Stimulated activated memory B cell treated with anti-CD40 and anti-IgM and Interleukin-4, amounts not matched to agents 10 μg/mL and 1 μg/mL and 100 μg/mL, for 72 hours (primary cell): ENCODE measurements around the gene CWH43.
"Not testable (repeated sequence)": the region's sequence is repeated elsewhere in the genome, so short reads cannot be mapped to it uniquely, and the experiment has no call there.

Source experiments
- ATAC-seq: fragments of 150-1000 bp; cut with Tn5 transposase; 2 replicates; pipeline ENCODE4 v1.10.0; 2021
- H3K27ac Mint-ChIP-seq: one replicate; pipeline ENCODE4 v1.8.0; 2022; ENCODE audit warnings: mild to moderate bottlenecking, mixed read lengths
- H3K27me3 Mint-ChIP-seq: one replicate; pipeline ENCODE4 v1.8.0; 2022; ENCODE audit warnings: mixed read lengths
- H3K36me3 Mint-ChIP-seq: one replicate; pipeline ENCODE4 v1.8.0; 2022; ENCODE audit warnings: mixed read lengths
- H3K4me1 Mint-ChIP-seq: one replicate; pipeline ENCODE4 v1.8.0; 2022; ENCODE audit warnings: mixed read lengths
- H3K4me3 Mint-ChIP-seq: one replicate; pipeline ENCODE4 v1.8.0; 2022; ENCODE audit warnings: mild to moderate bottlenecking, moderate library complexity, mixed read lengths
- H3K9me3 Mint-ChIP-seq: one replicate; pipeline ENCODE4 v1.8.0; 2022; ENCODE audit warnings: mixed read lengths

CWH43 gene

GRCh38 chr4:49000806-49001205, 14.7 kb downstream of the CWH43 start:
- no peak overlapping the region for H3K4me3 Mint-ChIP-seq
- H3K27me3 Mint-ChIP-seq = peaks cover 18% of the 10 kb centered on the region
- no peak for ATAC-seq
- no peaks in the 10 kb centered on the region for H3K4me1 Mint-ChIP-seq
- no peak overlapping the region for H3K27ac Mint-ChIP-seq
- H3K36me3 Mint-ChIP-seq = no peaks in the 10 kb centered on the region
- peaks cover 2% of the 10 kb centered on the region for H3K9me3 Mint-ChIP-seq

DNA sequence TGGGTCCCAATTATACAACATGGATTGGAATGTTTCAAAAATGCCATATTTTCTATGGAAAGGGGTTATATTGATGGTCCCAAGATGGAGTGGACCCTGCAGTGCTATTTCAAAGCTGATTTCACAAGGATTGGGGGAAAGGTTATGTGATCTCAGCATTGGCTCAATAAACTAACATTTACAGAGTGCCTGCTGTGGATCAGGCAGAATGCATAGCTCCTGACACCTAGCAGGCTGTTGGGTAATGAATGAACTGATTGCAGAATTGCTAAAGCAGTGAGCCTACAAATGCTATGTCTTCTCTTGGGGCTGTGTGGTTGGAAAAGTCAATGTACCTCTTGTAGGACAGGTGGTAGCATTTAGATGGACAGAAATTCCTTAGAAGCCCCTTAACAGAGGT, 16.9 kb downstream of the CWH43 start:
- Mint-ChIP-seq H3K4me3 (no peak overlapping the region), H3K27me3 (peaks cover 18% of the 10 kb centered on the region), H3K36me3 (no peaks in the 10 kb centered on the region), H3K4me1 (no peaks in the 10 kb centered on the region), H3K27ac (no peak overlapping the region), H3K9me3 (peaks cover 3% of the 10 kb centered on the region)
- ATAC-seq = no peak

DNA sequence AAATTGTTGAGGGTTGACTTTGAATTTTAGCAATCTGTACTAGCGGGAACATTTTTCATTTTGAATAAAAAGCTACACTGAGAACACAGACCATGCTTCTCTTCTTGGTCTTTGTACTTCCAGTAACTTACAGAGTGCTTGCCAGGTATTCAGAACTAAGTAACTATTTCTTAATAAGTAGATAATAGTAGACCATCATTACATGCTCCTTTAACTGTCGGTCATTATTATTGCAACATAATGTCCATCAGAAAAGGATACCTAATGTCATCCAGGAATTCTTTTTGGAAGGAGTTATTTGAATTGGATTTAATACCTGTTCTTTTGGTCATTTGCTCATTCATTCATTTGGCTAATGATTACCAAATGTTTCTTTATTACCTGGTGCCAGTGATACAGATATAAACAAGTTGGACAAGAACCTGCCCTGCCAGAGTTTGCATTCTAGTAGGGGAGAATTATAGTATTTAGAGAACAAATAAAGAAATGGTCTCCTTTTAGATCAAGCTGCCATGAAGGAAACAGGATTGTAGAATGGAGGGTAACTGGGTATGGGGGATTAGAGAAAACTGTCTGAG, 32.7 kb downstream of the CWH43 start:
- Mint-ChIP-seq H3K4me1 (no peaks in the 10 kb centered on the region), H3K9me3 (peaks cover 14% of the 10 kb centered on the region)

DNA sequence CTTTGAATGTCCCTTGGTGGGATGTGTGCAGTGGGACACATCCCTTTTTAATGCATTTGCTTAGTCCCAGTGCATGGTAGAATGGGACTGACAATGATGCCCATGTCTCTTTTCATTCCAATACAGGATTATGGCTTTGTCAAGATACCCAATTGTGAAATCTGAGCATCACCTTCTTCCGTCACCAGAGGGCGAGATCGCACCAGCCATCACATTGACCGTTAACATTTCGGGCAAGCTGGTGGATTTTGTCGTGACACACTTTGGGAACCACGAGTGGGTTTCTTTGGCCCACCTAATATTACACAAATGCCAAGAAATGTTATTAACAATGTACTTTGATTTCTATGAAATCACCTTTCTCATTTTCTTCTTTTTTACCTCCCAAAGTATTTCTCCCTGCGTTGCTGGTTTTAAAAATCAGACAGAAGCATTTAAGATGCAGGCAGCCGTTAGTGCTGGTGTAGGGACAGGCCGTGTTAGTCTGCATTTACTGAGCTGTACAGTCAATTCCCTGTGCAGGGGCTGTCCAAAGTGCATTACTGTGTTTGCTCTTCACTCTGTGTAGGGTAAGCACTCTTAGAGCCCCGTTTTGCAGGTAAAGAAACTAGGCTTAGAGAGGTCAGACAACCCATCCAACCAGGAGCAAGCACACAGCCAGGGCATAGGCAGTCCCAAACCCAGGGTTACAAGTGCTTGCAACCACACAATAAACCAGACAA, 46.5 kb downstream of the CWH43 start:
- no peaks in the 10 kb centered on the region for H3K9me3 Mint-ChIP-seq
- H3K4me1 Mint-ChIP-seq = no peaks in the 10 kb centered on the region
- no peak for ATAC-seq
- no peak overlapping the region for H3K4me3 Mint-ChIP-seq
- H3K36me3 Mint-ChIP-seq = no peaks in the 10 kb centered on the region
- peaks cover 24% of the 10 kb centered on the region for H3K27me3 Mint-ChIP-seq
- no peak overlapping the region for H3K27ac Mint-ChIP-seq

More for the DNA sequence above, 32.7 kb downstream of the CWH43 start:
- H3K4me3 Mint-ChIP-seq = no peak overlapping the region
- H3K36me3 Mint-ChIP-seq = no peaks in the 10 kb centered on the region
- ATAC-seq = no peak
- H3K27ac Mint-ChIP-seq = no peak overlapping the region
- no peaks in the 10 kb centered on the region for H3K27me3 Mint-ChIP-seq

- H3K36me3 Mint-ChIP-seq = no peaks in the 10 kb centered on the region
- no peaks in the 10 kb centered on the region for H3K9me3 Mint-ChIP-seq
- peaks cover 4% of the 10 kb centered on the region for H3K27me3 Mint-ChIP-seq
- no peak overlapping the region for H3K4me3 Mint-ChIP-seq
- ATAC-seq = no peak
- no peaks in the 10 kb centered on the region for H3K4me1 Mint-ChIP-seq
- no peak overlapping the region for H3K27ac Mint-ChIP-seq
These were observed 50.5 kb downstream of the CWH43 start for GRCh38 chr4:49036528-49036927.

GRCh38 chr4:49044270-49044669, 58.2 kb downstream of the CWH43 start:
- H3K4me3 Mint-ChIP-seq = no peak overlapping the region
- H3K4me1 Mint-ChIP-seq = no peaks in the 10 kb centered on the region
- H3K27ac Mint-ChIP-seq = no peak overlapping the region
- H3K36me3 Mint-ChIP-seq = no peaks in the 10 kb centered on the region
- H3K27me3 Mint-ChIP-seq = no peaks in the 10 kb centered on the region
- peaks cover 5% of the 10 kb centered on the region for H3K9me3 Mint-ChIP-seq
- no peak for ATAC-seq

- Mint-ChIP-seq H3K27ac (no peak overlapping the region), H3K36me3 (peaks cover 6% of the 10 kb centered on the region), H3K4me3 (no peak overlapping the region), H3K4me1 (no peaks in the 10 kb centered on the region), H3K27me3 (no peaks in the 10 kb centered on the region), H3K9me3 (peaks cover 11% of the 10 kb centered on the region)
- no peak for ATAC-seq
These were observed 72.2 kb downstream of the CWH43 start for GRCh38 chr4:49058306-49058705.

DNA sequence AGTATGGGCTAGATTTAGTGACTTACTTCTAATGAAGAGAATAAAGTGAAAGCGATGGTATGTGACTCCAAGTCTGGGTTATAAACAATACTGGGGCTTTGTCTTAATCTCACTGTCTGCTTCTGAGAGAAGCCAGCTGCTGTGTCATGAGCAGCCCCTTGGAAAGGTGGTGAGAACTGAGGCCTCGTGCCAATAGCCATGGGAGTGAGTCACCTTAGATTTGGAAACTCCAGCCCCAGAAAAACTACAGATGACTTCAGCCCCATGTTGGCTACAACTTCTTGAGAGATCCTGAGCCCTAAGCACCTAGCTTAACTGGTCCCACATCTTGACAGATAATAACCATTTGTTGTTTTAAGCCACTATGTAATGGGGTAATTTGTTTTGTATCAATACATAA, 77.6 kb downstream of the CWH43 start:
- no peak for ATAC-seq
- Mint-ChIP-seq H3K4me1 (no peaks in the 10 kb centered on the region), H3K27ac (no peak overlapping the region), H3K9me3 (peaks cover 11% of the 10 kb centered on the region), H3K27me3 (no peaks in the 10 kb centered on the region), H3K4me3 (no peak overlapping the region), H3K36me3 (peaks cover 6% of the 10 kb centered on the region)

DNA sequence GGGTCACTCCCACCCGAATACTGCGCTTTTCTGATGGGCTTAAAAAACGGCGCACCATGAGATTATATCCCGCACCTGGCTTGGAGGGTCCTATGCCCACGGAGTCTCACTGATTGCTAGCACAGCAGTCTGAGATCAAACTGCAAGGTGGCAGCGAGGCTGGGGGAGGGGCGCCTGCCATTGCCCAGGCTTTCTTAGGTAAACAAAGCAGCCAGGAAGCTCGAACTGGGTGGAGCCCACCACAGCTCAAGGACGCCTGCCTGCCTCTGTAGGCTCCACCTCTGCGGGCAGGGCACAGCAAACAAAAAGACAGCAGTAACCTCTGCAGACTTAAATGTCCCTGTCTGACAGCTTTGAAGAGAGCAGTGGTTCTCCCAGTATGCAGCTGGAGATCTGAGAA, 86.1 kb downstream of the CWH43 start:
- not testable (repeated sequence) for H3K27ac Mint-ChIP-seq, H3K27me3 Mint-ChIP-seq, ATAC-seq, H3K9me3 Mint-ChIP-seq, H3K4me3 Mint-ChIP-seq, H3K36me3 Mint-ChIP-seq, H3K4me1 Mint-ChIP-seq

DNA sequence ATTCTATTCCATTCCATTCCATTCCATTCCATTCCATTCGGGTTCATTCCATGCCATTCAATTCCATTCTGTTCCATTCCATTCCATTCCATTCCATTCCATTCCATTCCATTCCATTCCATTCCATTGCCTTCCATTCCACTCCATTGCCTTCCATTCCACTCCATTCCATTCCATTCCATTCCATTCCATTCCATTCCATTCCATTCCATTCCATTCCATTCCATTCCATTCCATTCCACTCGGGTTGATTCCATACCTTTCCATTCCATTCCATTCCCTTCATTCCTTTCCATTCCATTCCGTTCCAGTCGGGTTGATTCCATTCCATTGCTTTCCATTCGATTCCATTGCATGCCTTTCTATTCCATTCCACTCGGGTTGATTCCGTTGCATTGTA, 105.8 kb downstream of the CWH43 start:
- peaks cover 28% of the 10 kb centered on the region for H3K36me3 Mint-ChIP-seq
- peaks cover 34% of the 10 kb centered on the region for H3K9me3 Mint-ChIP-seq
- H3K27me3 Mint-ChIP-seq, H3K4me3 Mint-ChIP-seq, H3K27ac Mint-ChIP-seq, H3K4me1 Mint-ChIP-seq: not testable (repeated sequence)
- ATAC-seq = peak; percentile 43

GRCh38 chr4:49092608-49093135, 106.6 kb downstream of the CWH43 start:
- not testable (repeated sequence) for H3K4me3 Mint-ChIP-seq, H3K27ac Mint-ChIP-seq, H3K4me1 Mint-ChIP-seq, H3K27me3 Mint-ChIP-seq
- peaks cover 36% of the 10 kb centered on the region for H3K36me3 Mint-ChIP-seq
- peaks cover 42% of the 10 kb centered on the region for H3K9me3 Mint-ChIP-seq
- ATAC-seq = peak; percentile 78

- not testable (repeated sequence) for H3K4me3 Mint-ChIP-seq, H3K27ac Mint-ChIP-seq, H3K4me1 Mint-ChIP-seq, H3K27me3 Mint-ChIP-seq, ATAC-seq
- Mint-ChIP-seq H3K36me3 (peaks cover 60% of the 10 kb centered on the region), H3K9me3 (peaks cover 67% of the 10 kb centered on the region)
These were observed 110.1 kb downstream of the CWH43 start for GRCh38 chr4:49096215-49096614.

GRCh38 chr4:49096627-49097026, 110.6 kb downstream of the CWH43 start:
- H3K4me3 Mint-ChIP-seq, H3K27me3 Mint-ChIP-seq, H3K27ac Mint-ChIP-seq, H3K4me1 Mint-ChIP-seq: not testable (repeated sequence)
- H3K36me3 Mint-ChIP-seq = peaks cover 56% of the 10 kb centered on the region
- ATAC-seq = peak; percentile 65
- peaks cover 66% of the 10 kb centered on the region for H3K9me3 Mint-ChIP-seq

DNA sequence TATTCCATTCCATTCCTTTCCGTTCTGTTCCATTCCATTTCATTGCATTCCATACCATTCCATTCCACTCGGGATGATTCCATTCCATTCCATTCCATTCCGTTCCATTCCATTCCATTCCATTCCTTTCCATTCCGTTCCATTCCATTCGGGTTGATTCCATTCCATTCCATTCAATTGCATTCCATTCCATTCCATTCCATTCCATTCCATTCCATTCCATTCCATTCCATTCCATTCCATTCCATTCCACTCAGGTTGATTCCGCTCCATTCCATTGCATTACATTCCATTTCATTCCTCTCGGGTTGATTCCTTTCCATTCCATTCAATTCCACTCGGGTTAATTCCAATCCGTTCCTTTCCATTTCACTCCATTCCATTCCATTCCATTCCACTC, 111.0 kb downstream of the CWH43 start:
- H3K27me3 Mint-ChIP-seq, H3K4me3 Mint-ChIP-seq, H3K4me1 Mint-ChIP-seq, H3K27ac Mint-ChIP-seq: not testable (repeated sequence)
- Mint-ChIP-seq H3K9me3 (peaks cover 61% of the 10 kb centered on the region), H3K36me3 (peaks cover 52% of the 10 kb centered on the region)
- peak; percentile 59 for ATAC-seq

GRCh38 chr4:49097505-49097904, 111.4 kb downstream of the CWH43 start:
- not testable (repeated sequence) for H3K27ac Mint-ChIP-seq, H3K4me1 Mint-ChIP-seq, H3K4me3 Mint-ChIP-seq, H3K27me3 Mint-ChIP-seq, ATAC-seq
- H3K9me3 Mint-ChIP-seq = peaks cover 61% of the 10 kb centered on the region
- peaks cover 54% of the 10 kb centered on the region for H3K36me3 Mint-ChIP-seq

DNA sequence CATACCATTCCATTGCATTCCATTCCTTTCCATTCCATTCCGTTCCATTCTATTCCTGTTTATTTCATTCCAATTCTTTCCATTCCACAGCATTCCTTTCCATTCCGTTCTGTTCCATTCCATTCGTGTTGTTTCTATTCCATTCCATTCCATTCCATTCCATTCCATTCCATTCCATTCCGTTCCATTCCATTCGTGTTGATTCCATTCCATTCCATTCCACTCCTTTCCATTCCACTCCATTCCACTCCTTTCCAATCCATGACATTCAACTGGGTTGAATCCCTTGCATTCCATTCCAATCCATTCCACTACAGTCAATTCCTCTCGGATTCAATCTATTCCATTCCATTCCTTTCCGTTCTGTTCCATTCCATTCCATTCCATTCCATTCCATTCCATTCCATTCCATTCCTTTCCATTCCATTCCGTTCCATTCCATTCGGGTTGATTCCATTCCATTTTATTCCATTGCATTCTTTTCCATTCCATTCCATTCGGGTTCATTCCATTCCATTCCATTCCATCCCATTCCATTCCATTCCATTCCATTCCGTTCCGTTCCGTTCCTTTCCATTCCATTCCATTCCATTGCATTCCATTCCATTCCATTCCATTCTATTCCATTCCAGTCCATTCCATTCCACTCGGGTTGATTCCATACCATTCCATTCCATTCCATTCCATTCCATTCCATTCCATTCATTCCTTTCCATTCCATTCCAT, 112.1 kb downstream of the CWH43 start:
- H3K4me3 Mint-ChIP-seq, H3K4me1 Mint-ChIP-seq, H3K27ac Mint-ChIP-seq, H3K27me3 Mint-ChIP-seq: not testable (repeated sequence)
- peak; percentile 11 for ATAC-seq
- H3K9me3 Mint-ChIP-seq = peaks cover 63% of the 10 kb centered on the region
- H3K36me3 Mint-ChIP-seq = peaks cover 53% of the 10 kb centered on the region
